H1 (cell line): ENCODE data around the gene FBXO41. TPM values are rescaled to one million over a fixed set of nuclear protein-coding genes. Genes with fewer than 3 reads are reported as not detected.

Experiments used
- CHD7 ChIP-seq: fragments of 300-600 bp; sonication (generic); IDR thresholded peaks from 2 replicates; pipeline ENCODE4 v1.7.1; 2012; ENCODE audit warnings: low read length, moderate library complexity, mild to moderate bottlenecking, inconsistent platforms; ENCODE audit not compliant: insufficient replicate concordance
- JUN ChIP-seq: IDR thresholded peaks from 2 replicates; pipeline ENCODE4 v1.6.1; 2011; ENCODE audit warnings: low read depth, mild to moderate bottlenecking, improper control_type of control experiment, low read length
- polyA plus RNA-seq, 7 experiments: library from polyadenylated mRNA; depleted of rRNA in 3 of 7; stranded (reverse) in 5 of 7; unstranded in 2 of 7; fragments of >200 nt in 5 of 7; fragments of 200-250 nt in 2 of 7; gene quantifications; 1 replicate in 5 of 7; 2 replicates in 1 of 7; 4 replicates in 1 of 7; pipeline versions ENCODE4 v1.2.1 to v1.2.3, GENCODE V29; 2011 to 2013; ENCODE audit warnings: missing spikeins in 2 of 7, mixed read lengths in 2 of 7
- total RNA-seq: library from RNA; stranded (reverse); fragmentation: NEBNext Ultra II Directional; extraction: Animal tissue kit (Norgen Biotek cat#: 25700); gene quantifications from 2 replicates; pipeline ENCODE4 v1.2.1, GENCODE V29; 2021

Gene FBXO41
- total and polyA plus RNA-seq, 2 of the 8 experiments (the other 6 are each of a cell fraction or from before 2014, with no cell fraction given) = 11.2 to 14.3 TPM

DNA sequence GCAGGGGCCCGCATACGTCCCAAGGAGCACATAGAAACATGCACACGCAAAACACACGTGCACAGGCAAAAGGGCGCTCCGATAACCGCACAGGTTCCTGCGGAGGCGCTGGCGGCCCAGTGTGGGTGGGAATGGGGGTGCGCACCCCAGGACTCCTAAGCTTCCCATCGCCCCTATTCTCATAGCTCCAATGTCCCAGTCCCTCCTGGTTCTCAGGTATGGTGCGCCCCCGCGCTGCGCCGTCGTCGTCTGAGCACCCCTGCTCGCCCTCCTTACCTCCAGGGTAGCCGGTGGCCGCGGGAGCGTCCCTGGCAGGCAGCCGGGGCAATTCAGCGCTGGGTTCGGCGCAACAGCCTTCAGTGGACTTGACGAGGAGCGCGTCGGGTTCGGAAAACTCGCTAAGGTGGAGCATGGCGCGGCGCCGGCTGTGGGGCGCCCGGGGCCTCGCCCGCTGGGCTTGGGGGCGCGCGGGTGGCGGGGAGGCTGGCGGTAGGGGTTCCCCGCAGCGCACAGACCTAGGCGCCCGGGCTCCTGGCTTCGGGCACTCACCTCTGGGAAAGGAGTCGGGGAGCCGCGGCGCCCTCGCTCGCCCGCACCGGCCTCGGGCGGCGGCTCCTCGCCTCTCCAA is 8.7 kb upstream of the FBXO41 start (continued):
- TF ChIP-seq CHD7 (no peak), JUN (no peak)
